SK-N-SH treated with all-trans-retinoic acid at 6 μM for 48 hours (cell line): ENCODE results near the gene NCKAP5.

Source experiments
- ARNTL ChIP-seq: fragments of 450-650 bp; formaldehyde crosslinking; IDR thresholded peaks from 2 replicates; pipeline ENCODE4 v1.5.0; 2020; ENCODE audit warnings: low read depth, mild to moderate bottlenecking, moderate library complexity, borderline replicate concordance
- CREB5 ChIP-seq: fragments of 250-450 bp; sonication (Bioruptor Pico); IDR thresholded peaks from 2 replicates; pipeline ENCODE4 v1.5.1; 2020; ENCODE audit warnings: low read depth, mild to moderate bottlenecking, moderate library complexity
- ESRRG ChIP-seq: fragments of 250-450 bp; sonication (Bioruptor Pico); IDR thresholded peaks from 2 replicates; pipeline ENCODE4 v1.6.1; 2021; ENCODE audit warnings: mild to moderate bottlenecking
- PATZ1 ChIP-seq: fragments of 250-450 bp; sonication (Bioruptor Pico); IDR thresholded peaks from 2 replicates; pipeline ENCODE4 v1.8.0; 2020; ENCODE audit warnings: mild to moderate bottlenecking, moderate library complexity, borderline replicate concordance
- POU6F1 ChIP-seq: fragments of 250-450 bp; sonication (Bioruptor Pico); IDR thresholded peaks from 2 replicates; pipeline ENCODE4 v1.8.0; 2021; ENCODE audit warnings: low read depth, mild to moderate bottlenecking, moderate library complexity, borderline replicate concordance
- RARB ChIP-seq: fragments of 250-450 bp; sonication (Bioruptor Pico); IDR thresholded peaks from 2 replicates; pipeline ENCODE4 v1.8.0; 2021; ENCODE audit warnings: mild to moderate bottlenecking, moderate library complexity
- ZFP3 ChIP-seq: fragments of 250-450 bp; sonication (Bioruptor Pico); IDR thresholded peaks from 2 replicates; pipeline ENCODE4 v1.5.0; 2020; ENCODE audit warnings: mild to moderate bottlenecking, moderate library complexity
- ZNF70 ChIP-seq: fragments of 450-650 bp; formaldehyde crosslinking; IDR thresholded peaks from 2 replicates; pipeline ENCODE4 v1.5.0; 2020; ENCODE audit warnings: mild to moderate bottlenecking, moderate library complexity

- no peak for TF ChIP-seq POU6F1 (CRISPR knock-in tag)
- no peak for TF ChIP-seq ZFP3 (CRISPR knock-in tag)
- no peak for TF ChIP-seq ARNTL
- no peak for TF ChIP-seq PATZ1
- TF ChIP-seq RARB (CRISPR knock-in tag): no peak
- no peak for TF ChIP-seq ZNF70 (CRISPR knock-in tag)
- TF ChIP-seq ESRRG (CRISPR knock-in tag): no peak
- no peak for TF ChIP-seq CREB5
Observed at GRCh38 chr2:133557614-133558013, 10.6 kb downstream of the NCKAP5 start.
